Measurements from ENCODE around the gene UBE2J1.

- TF ChIP-seq RBFOX2 (IDR thresholded peaks at IDR 0.05; ENCODE audit: low read depth, low read length): no peak
- TF ChIP-seq CTCF (IDR thresholded peaks at IDR 0.05 in 2 of 3, conservative IDR thresholded peaks at IDR 0.05 in 1 of 3; ENCODE audit: insufficient read depth in 2 of 3, low read depth in 1 of 3, low read length in 3 of 3): no peak
- no peak for TF ChIP-seq POLR2AphosphoS5 (IDR thresholded peaks at IDR 0.05; ENCODE audit: control insufficient read depth, insufficient read depth, low read depth, low read length)
- no peak for TF ChIP-seq TAF1 (IDR thresholded peaks at IDR 0.05; ENCODE audit: control insufficient read depth, extremely low read depth, insufficient read depth, low read length, severe bottlenecking)
- no peak for TF ChIP-seq POLR2A (conservative IDR thresholded peaks at IDR 0.05)
- TF ChIP-seq ZBTB49 (CRISPR knock-in tag; IDR thresholded peaks at IDR 0.05; ENCODE audit: borderline replicate concordance): no peak
- no peak for TF ChIP-seq E4F1 (CRISPR knock-in tag; IDR thresholded peaks at IDR 0.05; ENCODE audit: borderline replicate concordance)
- TF ChIP-seq PHB (CRISPR knock-in tag; IDR thresholded peaks at IDR 0.05): no peak
- no peak for TF ChIP-seq ZBTB8A (IDR thresholded peaks at IDR 0.05; ENCODE audit: partially characterized antibody)
- no peak for TF ChIP-seq KLF13 (tag; IDR thresholded peaks at IDR 0.05; ENCODE audit: borderline replicate concordance, low read depth)
- no peak for TF ChIP-seq EHMT2 (IDR thresholded peaks at IDR 0.05)
- TF ChIP-seq FOXM1 (IDR thresholded peaks at IDR 0.05; ENCODE audit: low read depth): no peak
- TF ChIP-seq FOXM1 (CRISPR knock-in tag; IDR thresholded peaks at IDR 0.05; ENCODE audit: low read depth): no peak
Observed at GRCh38 chr6:89286516-89286915, 66.0 kb downstream of the UBE2J1 start.
